ENCODE results near the gene SART3.

DNA sequence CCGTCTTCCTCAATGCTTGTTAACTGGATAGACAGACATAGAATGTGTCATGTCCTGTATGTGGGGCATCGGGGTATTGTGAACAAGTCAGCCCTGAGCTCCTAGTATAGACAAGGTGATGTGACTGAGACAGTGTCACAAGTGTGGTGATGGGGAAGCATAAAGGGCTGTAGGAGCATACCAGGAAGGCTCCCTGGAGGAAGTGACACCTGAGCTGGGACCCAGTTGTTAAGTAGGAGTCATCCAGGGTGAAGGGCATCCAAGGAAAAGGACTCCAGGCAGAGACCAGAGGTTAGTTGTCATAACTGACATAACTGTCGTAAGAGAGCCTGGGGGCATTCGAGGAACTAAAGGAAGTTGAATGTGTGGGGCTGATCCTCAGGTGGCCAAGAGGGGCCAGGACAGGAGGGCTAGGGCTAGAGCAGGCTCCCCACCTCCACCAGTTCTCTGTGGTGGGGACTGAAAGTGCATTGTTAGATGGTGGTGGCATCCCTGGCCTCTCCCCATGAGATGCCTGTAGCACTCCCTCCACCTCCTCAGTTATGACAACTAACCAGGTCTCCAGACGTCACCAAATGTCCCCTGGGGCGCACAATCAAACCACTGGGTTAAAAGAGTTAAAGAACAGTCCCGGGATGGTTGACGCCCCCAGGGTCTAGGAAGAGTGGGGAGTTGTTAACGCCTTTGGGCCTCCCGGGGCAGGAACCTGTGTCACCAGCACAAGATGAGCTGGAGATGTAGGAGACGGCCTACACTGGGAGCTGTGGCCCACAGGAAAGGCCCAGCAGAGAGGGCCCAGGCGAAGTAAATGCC lies 43.5 kb downstream of the SART3 start:
- TF ChIP-seq, protein P1, sequence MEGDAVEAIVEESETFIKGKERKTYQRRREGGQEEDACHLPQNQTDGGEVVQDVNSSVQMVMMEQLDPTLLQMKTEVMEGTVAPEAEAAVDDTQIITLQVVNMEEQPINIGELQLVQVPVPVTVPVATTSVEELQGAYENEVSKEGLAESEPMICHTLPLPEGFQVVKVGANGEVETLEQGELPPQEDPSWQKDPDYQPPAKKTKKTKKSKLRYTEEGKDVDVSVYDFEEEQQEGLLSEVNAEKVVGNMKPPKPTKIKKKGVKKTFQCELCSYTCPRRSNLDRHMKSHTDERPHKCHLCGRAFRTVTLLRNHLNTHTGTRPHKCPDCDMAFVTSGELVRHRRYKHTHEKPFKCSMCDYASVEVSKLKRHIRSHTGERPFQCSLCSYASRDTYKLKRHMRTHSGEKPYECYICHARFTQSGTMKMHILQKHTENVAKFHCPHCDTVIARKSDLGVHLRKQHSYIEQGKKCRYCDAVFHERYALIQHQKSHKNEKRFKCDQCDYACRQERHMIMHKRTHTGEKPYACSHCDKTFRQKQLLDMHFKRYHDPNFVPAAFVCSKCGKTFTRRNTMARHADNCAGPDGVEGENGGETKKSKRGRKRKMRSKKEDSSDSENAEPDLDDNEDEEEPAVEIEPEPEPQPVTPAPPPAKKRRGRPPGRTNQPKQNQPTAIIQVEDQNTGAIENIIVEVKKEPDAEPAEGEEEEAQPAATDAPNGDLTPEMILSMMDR (IDR thresholded peaks at IDR 0.05 in 8 of 11, conservative IDR thresholded peaks at IDR 0.05 in 3 of 11): no peak
- no peak for TF ChIP-seq POLR2A (IDR thresholded peaks at IDR 0.05)
